GM11168 (cell line): Measurements from ENCODE around the gene IRX1.

Source experiments
- in situ Hi-C: fragments of 300-500 bp; cut with MboI; formaldehyde crosslinking; loops from one replicate; pipeline ENCODE4 v1.12.0; 2022; ENCODE audit warnings: low sequenced_read_pairs; ENCODE audit not compliant: unreplicated experiment

The IRX1 gene

GRCh38 chr5:3642231-3642630 lies 46.6 kb downstream of the IRX1 start:
- in situ Hi-C loops = no loop called here

- in situ Hi-C loops = no loop called here
Observed at GRCh38 chr5:3650320-3650719, 54.7 kb downstream of the IRX1 start.

GRCh38 chr5:3650868-3651267 lies 55.2 kb downstream of the IRX1 start:
- in situ Hi-C loops = no loop called here
